NCI-H146 treated with DMSO at 0.1 percent for 48 hours (cell line): ENCODE data around the gene OTOP1.
A peak's percentile ranks its signal among the peaks of the same experiment; 100 is the strongest.
"Not testable (repeated sequence)": the region's sequence is repeated elsewhere in the genome, so short reads cannot be mapped to it uniquely, and the experiment has no call there.

Source experiments
- DNase-seq: peaks from one replicate; lab custom pipeline; 2025; ENCODE audit not compliant: unreplicated experiment; lab: John Stamatoyannopoulos, UW

Gene OTOP1

GRCh38 chr4:4226606-4227438 is at the start of gene OTOP1:
OTOP1 (minus strand) TSS chr4:4226929; CDS start chr4:4226864, 65 bp downstream.
- DNase-seq: no peak

DNA sequence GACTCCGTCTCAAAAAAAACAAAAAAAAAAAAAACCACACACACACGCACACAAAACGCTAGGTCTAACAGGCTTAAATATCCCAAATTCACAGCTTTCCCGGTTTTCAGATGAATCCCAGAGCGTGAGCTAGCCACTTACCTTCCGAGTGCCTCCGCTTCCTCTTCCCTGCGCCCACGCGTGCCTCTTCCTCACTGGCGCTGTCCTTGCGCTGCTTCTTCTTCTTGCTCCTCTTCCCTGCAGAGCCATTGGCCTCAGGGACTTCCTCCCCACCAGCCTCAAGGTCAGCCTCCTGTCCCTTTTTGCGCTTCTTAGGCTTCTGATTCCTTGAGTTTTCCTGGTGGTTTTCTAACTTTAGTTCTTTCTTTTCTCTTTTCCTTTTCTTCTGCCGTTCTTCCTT is 47.5 kb upstream of the OTOP1 start:
- DNase-seq: no peak

GRCh38 chr4:4271912-4272311 is 45.2 kb upstream of the OTOP1 start:
- no peak for DNase-seq

GRCh38 chr4:4270529-4270928 is 43.8 kb upstream of the OTOP1 start:
- DNase-seq: no peak

GRCh38 chr4:4269856-4270255 is 43.1 kb upstream of the OTOP1 start:
- DNase-seq: no peak

- no peak for DNase-seq
Observed at GRCh38 chr4:4269331-4269731, 42.6 kb upstream of the OTOP1 start.

- no peak for DNase-seq
Observed at GRCh38 chr4:4268776-4269175, 42.0 kb upstream of the OTOP1 start.

- no peak for DNase-seq
Observed at GRCh38 chr4:4267981-4268380, 41.3 kb upstream of the OTOP1 start.

DNA sequence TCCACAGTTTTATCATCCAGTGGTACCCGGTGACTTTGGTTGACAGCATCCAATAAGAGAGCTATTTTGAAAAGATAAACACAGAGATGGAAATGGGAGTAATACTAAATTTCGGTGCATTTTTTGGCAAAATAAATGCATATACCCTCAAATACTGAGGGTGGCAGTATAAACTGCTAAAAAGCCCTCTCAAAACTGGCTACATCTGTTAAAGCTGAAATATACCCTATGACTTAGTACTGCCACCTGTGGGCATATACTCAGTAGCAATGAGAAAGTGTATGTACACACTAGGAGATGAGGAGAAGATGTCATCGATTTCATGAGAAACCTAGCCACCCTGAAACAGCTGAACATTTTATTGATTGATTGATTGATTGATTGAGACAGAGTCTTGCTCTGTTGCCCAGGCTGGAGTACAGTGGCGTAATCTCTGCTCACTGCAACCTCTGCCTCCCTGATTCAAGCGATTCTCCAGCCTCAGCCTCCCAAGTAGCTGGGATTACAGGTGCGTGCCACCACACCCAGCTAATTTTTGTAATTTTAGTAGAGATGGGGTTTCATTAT is 33.5 kb upstream of the OTOP1 start:
- DNase-seq: peak; percentile 8

GRCh38 chr4:4259484-4260100 is 32.9 kb upstream of the OTOP1 start:
- peak; percentile 48 for DNase-seq

DNA sequence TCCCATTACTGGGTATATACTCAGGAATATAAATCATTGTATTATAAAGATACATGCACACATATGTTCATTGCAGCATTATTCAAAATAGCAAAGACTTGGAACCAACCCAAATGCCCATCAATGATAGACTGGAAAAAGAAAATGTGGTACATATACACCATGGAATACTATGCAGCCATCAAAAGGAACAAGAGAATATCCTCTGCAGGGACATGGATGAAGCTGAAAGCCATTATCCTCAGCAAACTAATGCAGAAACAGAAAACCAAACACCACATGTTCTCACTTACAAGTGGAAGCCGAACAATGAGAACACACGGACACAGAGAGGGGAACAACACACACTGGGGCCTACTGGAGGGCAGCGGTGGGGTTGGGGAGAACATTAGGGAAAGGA is 31.0 kb upstream of the OTOP1 start:
- not testable (repeated sequence) for DNase-seq

DNA sequence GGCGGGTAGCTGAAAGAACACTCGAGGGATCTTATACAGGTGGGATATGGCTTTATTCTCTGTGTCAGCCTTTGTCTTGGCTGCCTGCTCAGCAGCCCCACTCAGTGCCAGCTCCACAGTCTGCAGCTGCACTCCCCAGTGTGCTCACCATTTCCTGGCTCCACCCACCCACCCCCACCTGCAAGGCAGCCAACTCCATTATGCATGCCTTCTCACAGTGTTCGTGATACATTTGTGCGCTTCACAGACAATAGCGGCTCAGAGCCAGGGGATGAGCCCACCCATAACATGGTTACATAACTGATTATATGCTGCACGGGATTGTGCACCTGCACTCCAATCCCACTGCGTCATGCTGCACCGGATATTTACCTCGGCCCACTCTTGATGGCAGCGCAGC is 30.1 kb upstream of the OTOP1 start:
- no peak for DNase-seq

DNA sequence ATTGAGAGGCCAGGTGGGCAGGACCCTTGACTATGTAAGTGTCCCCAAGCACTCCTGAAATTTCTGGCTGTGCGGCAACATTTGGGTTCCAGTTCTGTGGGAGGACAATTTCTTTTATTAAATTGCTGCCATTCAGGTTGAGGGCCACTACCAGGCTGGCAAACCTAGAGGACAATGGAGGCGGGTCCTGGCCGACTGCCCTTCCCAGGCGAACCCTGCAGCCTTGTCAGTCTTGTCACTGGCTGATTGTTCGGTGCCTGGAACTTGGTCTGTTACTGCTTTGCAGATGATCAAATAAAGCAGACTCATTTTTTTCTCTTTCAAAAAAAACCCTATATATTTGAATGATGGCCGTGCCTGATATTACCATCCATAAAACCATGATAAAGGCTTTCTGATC is 27.9 kb upstream of the OTOP1 start:
- no peak for DNase-seq

GRCh38 chr4:4254199-4254598 is 27.5 kb upstream of the OTOP1 start:
- DNase-seq: no peak

GRCh38 chr4:4249866-4250265 is 23.1 kb upstream of the OTOP1 start:
- DNase-seq: no peak

- not testable (repeated sequence) for DNase-seq
Observed at GRCh38 chr4:4249342-4249741, 22.6 kb upstream of the OTOP1 start.

DNA sequence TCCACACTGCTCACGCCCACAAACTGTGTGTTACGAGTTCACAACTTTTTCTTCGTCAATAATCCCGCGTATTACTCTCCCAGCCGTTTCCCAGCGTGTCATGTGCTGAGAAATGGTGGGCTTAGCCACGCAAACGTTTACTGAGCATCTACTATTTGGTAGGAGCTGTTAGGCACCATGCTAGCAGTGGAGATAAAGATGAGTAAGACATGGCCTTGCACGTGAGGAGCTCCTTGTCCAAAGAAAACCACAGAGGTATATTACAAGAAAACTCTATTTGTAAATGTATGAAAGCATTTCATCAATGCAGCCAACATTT is 22.1 kb upstream of the OTOP1 start:
- DNase-seq: no peak

DNA sequence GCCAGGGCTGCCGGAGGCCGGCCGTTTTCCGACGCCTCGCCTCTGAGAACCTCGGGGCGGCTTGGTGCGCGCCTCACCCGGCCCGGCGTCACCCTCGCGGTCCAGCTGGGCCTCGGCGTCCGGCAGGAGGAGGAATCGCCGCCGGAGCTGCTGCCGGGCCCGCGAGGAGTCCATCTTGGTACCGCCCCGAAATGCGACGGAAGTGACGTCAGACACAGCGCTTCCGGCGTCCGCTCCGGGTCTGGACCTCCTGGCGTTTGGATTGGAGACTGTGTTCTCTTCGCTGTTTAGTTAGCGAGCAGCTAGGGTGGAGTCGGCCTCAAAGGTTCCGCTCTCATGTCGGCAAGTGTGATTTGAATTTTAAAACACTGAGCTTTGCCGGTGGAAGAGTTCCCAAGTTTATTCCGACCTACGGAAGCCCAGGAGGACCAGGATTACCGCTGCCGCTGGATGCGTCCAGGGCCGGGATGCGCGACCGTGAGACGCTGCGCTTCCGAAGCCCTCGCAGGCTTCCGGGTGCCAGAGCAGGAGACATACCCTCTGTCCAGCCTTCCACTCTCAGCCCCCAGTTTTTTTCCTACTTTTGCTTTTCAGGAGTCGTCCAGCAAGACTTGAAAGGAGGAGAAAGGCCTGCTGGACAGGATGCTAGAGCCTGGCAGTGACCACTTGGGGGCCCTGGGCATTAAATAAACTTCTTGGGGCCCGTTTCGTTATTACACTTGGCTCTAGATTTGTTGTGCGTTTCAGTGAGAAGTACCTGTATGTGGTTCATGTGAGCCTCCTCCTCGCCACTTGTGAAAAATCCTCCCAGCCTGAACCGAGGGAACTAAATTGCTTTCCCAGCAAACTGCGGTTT is 21.5 kb upstream of the OTOP1 start, which contains the start of gene TMEM128:
TSS of gene TMEM128 (minus strand) at position 195 of the 856 bp plus-strand sequence. CDS start at position 174, 21 bp downstream.
- peak; percentile 73 for DNase-seq

- DNase-seq: no peak
Observed at GRCh38 chr4:4247696-4248028, 20.9 kb upstream of the OTOP1 start.

DNA sequence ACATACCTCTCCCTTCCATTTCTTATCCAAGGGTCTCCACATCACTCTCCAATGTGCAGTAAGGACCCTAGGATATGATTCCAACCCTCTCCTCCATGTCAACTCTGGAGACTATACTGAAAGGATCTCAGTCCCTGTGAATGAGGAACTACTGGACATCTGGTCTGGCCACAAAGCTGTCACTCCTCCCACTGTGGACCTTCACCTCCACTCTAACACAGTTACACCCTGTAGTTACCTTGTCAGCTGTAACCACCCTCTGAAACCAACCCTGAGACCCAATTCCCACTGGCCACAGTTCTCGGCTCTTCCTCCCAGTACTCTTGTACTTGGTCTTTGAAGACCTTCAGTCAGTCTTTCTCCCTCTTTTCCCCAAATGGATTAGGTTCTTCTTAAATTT is 18.4 kb upstream of the OTOP1 start:
- DNase-seq: no peak

DNA sequence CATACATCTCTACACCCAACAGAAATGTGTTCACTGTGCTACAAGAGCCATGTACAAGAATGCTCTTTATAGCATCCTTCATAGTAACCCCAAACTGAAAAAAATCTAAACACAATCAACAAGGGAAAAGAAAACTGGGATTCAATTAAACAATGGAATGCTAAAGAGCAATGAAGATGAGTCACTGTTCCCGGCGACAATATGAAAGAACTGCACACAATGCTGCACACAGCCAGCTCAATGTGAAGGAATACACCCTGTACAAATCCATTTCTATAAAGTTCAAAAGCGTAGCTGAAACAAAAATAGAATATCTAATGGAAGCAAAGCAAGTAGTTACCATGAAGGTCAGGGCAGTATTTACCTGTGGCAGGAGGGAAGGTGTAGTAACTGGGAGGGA is 12.8 kb upstream of the OTOP1 start:
- DNase-seq: not testable (repeated sequence)

DNA sequence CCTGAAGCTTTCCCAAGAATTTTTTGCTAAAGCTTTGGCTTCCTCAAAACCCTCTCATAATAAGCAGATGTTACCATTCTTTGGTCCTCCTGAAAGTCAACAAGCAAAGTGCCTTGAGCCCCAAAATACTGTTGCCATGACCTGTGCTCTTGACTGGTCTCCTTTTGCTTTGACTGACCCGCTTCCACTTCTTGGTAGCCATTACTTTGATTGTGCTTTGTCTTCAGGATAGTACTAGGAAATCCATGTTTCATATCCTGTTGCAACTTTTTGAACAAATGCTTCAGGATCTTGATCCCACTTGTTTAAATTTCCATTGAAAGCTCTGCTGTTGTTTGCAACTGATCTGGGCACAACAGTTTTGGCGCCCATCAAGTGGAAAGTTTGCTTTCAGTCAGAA is 6.9 kb upstream of the OTOP1 start:
- DNase-seq: no peak
